ENCODE results near the gene PHLDA1. TPM values are rescaled to one million over a fixed set of nuclear protein-coding genes. Genes with fewer than 3 reads are reported as not detected.

The PHLDA1 gene
- total RNA-seq, 1 experiment from 2014 or later: 46.2 TPM

GRCh38 chr12:75977590-75977951, 54.0 kb downstream of the PHLDA1 start:
- peaks cover 68% of the 10 kb centered on the region for H3K4me1 ChIP-seq
- CTCF ChIA-PET: interaction anchor here (0.6 to 1.2 kb wide), 3 partner anchors 41 to 266 kb away, joined by 3 to 5 read pairs (median 4); partner anchors contain the start of gene PHLDA1
- H3K9me3 Mint-ChIP-seq (ENCODE audit: unreplicated experiment): no peaks in the 10 kb centered on the region
- intact Hi-C loops (cut with micrococcal nuclease; ENCODE audit: unreplicated experiment): no loop called here
- H3K4me3 ChIP-seq (ENCODE audit: low read depth, low read length): no peak overlapping the region
- no peaks in the 10 kb centered on the region for H3K27me3 ChIP-seq (replicated peaks; ENCODE audit: control insufficient read depth, insufficient read depth, low read length)
- no peaks in the 10 kb centered on the region for H3K9me3 ChIP-seq
- H3K27me3 Mint-ChIP-seq (ENCODE audit: insufficient read depth, unreplicated experiment): no peaks in the 10 kb centered on the region
- peak overlapping the region; percentile 92 for H3K27ac Mint-ChIP-seq (ENCODE audit: unreplicated experiment)
- POLR2A ChIA-PET: interaction anchor here (0.7 to 1.3 kb wide), 2 partner anchors 18 to 1436 kb away, joined by 4 to 5 read pairs; no protein-coding TSS in a partner anchor
- H3K4me3 Mint-ChIP-seq (ENCODE audit: unreplicated experiment): peak overlapping the region; percentile 63
- DNase-seq: no peak
- peaks cover 43% of the 10 kb centered on the region for H3K4me1 Mint-ChIP-seq (ENCODE audit: low read depth, unreplicated experiment)
- no peak for TF ChIP-seq CTCF (IDR thresholded peaks at IDR 0.05; ENCODE audit: insufficient read depth in 1 of 2, low read depth in 1 of 2, low read length in 1 of 2, severe bottlenecking in 1 of 2, unreplicated experiment in 1 of 2)
- no peaks in the 10 kb centered on the region for H3K36me3 ChIP-seq (ENCODE audit: control insufficient read depth, insufficient read depth, low read length)
- BruUV-seq (replicated peaks): no TSS peak
- H3K36me3 Mint-ChIP-seq (ENCODE audit: insufficient read depth, unreplicated experiment): peaks cover 8% of the 10 kb centered on the region

DNA sequence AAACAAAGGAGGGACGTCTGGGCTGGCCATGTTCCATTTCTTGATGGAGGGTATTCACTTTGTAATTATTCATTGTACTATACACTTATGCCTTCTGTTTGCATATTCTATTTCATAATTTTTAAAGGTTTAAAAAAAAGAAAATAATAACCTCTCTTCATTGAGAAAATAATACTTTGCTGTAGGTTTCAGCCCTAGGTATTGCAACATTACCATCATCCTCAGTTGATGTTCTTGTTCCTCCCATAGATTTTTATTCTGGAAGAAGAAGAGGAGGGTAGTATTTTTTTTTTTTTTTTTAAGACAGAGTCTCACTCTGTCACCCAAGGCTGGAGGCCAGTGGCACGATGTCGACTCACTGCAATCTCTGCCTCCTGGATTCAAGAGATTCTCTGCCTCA, 54.7 kb downstream of the PHLDA1 start:
- no peaks in the 10 kb centered on the region for H3K9me3 Mint-ChIP-seq (ENCODE audit: unreplicated experiment)
- Histone ChIP-seq H3K9me3 (no peaks in the 10 kb centered on the region), H3K27me3 (replicated peaks; ENCODE audit: control insufficient read depth, insufficient read depth, low read length) (no peaks in the 10 kb centered on the region), H3K36me3 (ENCODE audit: control insufficient read depth, insufficient read depth, low read length) (no peaks in the 10 kb centered on the region), H3K4me3 (ENCODE audit: low read depth, low read length) (no peak overlapping the region), H3K4me1 (peaks cover 73% of the 10 kb centered on the region)
- BruUV-seq (replicated peaks): no TSS peak
- no peak overlapping the region for H3K4me3 Mint-ChIP-seq (ENCODE audit: unreplicated experiment)
- TF ChIP-seq CTCF (IDR thresholded peaks at IDR 0.05; ENCODE audit: insufficient read depth in 1 of 2, low read depth in 1 of 2, low read length in 1 of 2, severe bottlenecking in 1 of 2, unreplicated experiment in 1 of 2): no peak
- intact Hi-C loops (cut with micrococcal nuclease; ENCODE audit: unreplicated experiment): no loop called here
- H3K27ac Mint-ChIP-seq (ENCODE audit: unreplicated experiment): peak overlapping the region; percentile 92
- DNase-seq: no peak
- H3K36me3 Mint-ChIP-seq (ENCODE audit: insufficient read depth, unreplicated experiment): peaks cover 8% of the 10 kb centered on the region
- H3K4me1 Mint-ChIP-seq (ENCODE audit: low read depth, unreplicated experiment): peaks cover 37% of the 10 kb centered on the region
- POLR2A ChIA-PET: no interaction called here
- CTCF ChIA-PET: interaction anchor here (0.7 kb wide), 1 partner anchor 267 kb away, joined by 4 read pairs; no protein-coding TSS in a partner anchor
- H3K27me3 Mint-ChIP-seq (ENCODE audit: insufficient read depth, unreplicated experiment): no peaks in the 10 kb centered on the region

GRCh38 chr12:75976113-75976512, 55.5 kb downstream of the PHLDA1 start:
- H3K36me3 Mint-ChIP-seq (ENCODE audit: insufficient read depth, unreplicated experiment): peaks cover 8% of the 10 kb centered on the region
- TF ChIP-seq CTCF (IDR thresholded peaks at IDR 0.05; ENCODE audit: insufficient read depth in 1 of 2, low read depth in 1 of 2, low read length in 1 of 2, severe bottlenecking in 1 of 2, unreplicated experiment in 1 of 2): no peak
- H3K4me3 ChIP-seq (ENCODE audit: low read depth, low read length): no peak overlapping the region
- ChIA-PET POLR2A (interaction anchor here (0.7 kb wide), 1 partner anchor 110 kb away, joined by 4 read pairs; no protein-coding TSS in a partner anchor), CTCF (no interaction called here)
- H3K4me3 Mint-ChIP-seq (ENCODE audit: unreplicated experiment): no peak overlapping the region
- H3K27me3 ChIP-seq (replicated peaks; ENCODE audit: control insufficient read depth, insufficient read depth, low read length): no peaks in the 10 kb centered on the region
- H3K27ac Mint-ChIP-seq (ENCODE audit: unreplicated experiment): peak overlapping the region; percentile 92
- DNase-seq: no peak
- H3K27me3 Mint-ChIP-seq (ENCODE audit: insufficient read depth, unreplicated experiment): no peaks in the 10 kb centered on the region
- no peaks in the 10 kb centered on the region for H3K9me3 ChIP-seq
- H3K9me3 Mint-ChIP-seq (ENCODE audit: unreplicated experiment): no peaks in the 10 kb centered on the region
- H3K4me1 Mint-ChIP-seq (ENCODE audit: low read depth, unreplicated experiment): peaks cover 35% of the 10 kb centered on the region
- BruUV-seq (replicated peaks): no TSS peak
- intact Hi-C loops (cut with micrococcal nuclease; ENCODE audit: unreplicated experiment): no loop called here
- peaks cover 68% of the 10 kb centered on the region for H3K4me1 ChIP-seq
- no peaks in the 10 kb centered on the region for H3K36me3 ChIP-seq (ENCODE audit: control insufficient read depth, insufficient read depth, low read length)
